ENCODE measurements around the gene RPS19.

RPS19 gene

DNA sequence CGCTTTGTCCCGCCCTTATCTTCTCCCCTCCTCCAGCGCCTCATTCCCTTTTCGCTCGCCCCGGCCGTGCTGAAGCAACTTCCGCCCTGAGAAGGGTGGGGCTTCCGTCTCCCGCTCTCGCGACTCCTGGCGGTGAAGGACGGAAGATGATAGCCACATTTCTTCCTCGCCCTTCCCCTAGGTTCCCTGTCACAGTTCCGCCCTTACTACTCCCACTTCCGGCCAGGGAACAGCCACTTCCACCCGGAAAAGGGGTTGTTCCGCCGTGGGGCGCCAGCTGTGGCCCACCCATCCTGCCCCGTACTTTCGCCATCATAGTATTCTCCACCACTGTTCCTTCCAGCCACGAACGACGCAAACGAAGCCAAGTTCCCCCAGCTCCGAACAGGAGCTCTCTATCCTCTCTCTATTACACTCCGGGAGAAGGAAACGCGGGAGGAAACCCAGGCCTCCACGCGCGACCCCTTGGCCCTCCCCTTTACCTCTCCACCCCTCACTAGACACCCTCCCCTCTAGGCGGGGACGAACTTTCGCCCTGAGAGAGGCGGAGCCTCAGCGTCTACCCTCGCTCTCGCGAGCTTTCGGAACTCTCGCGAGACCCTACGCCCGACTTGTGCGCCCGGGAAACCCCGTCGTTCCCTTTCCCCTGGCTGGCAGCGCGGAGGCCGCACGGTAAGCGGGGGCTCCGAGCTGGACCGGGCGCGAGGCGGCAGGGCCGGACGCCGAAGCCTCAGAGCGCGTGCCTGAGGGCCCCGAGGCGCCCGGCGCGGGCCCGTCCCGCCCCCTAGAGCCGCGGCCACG is at the start of gene RPS19:
TSS of gene RPS19 (plus strand) at position 638 of the 801 bp plus-strand sequence. CDS start 520 bp downstream, outside the sequence.
- DNase-seq (ENCODE audit: low spot score), result peak; percentile 97

DNA sequence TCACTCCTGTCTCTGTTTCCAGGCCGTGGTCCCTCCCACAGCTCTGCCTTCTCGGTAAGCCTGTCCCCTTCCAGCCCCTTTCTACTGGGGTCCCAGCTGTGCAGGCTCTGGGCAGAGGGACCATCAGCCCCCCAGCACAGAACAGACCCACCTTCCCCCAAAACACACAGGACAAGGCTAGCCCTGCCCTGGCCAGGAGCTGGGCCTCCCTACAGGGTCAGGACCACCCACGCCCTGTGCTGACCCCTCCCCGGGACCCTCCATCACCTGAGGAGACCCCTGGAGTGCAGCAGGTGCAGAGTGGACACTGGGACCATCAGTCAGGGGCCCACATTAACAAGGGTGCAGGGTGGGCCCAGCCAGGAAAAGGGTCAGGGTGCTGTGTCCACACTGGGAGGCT is 49.8 kb upstream of the RPS19 start:
- no peak for DNase-seq (ENCODE audit: low spot score)

DNA sequence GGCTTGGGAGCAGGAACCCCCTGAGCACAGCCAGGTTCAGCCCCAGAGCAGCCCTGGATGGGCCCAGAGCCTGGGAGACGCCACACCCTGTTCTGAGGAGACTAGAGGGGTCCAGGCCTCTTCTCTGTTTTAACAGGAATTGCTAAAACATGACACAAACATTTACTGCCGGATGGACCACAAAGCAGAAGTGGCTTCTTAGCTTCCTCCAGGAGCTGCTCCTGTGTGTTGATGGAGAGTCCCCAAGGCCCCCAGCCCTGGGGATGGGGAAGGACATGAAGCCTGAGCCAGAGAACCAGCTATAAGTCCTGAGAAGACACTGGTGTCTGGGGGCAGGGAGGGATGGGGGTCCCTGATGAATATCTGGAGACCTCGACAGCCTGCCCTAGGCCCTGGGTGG is 49.0 kb upstream of the RPS19 start:
- DNase-seq (ENCODE audit: low spot score), result no peak

DNA sequence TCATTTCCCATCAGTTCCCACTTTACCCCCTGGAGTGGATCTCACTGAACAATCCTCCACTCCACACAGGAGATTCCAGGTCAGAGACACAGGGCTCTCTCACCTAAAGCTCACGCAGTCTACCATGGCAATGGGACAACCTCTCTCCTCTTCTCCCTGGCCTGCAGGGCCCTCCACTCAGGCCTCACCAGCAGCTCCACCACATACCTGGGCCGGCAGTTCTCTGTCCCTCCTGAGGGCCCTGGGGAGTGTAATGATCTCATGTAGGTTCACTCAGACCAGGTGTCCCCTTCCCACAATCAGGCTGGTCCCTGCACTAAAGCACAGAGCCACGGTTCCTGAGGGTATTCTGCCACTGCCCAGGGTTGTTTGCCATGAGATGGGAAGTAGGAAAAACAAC is 48.1 kb upstream of the RPS19 start:
- DNase-seq (ENCODE audit: low spot score), result no peak

DNA sequence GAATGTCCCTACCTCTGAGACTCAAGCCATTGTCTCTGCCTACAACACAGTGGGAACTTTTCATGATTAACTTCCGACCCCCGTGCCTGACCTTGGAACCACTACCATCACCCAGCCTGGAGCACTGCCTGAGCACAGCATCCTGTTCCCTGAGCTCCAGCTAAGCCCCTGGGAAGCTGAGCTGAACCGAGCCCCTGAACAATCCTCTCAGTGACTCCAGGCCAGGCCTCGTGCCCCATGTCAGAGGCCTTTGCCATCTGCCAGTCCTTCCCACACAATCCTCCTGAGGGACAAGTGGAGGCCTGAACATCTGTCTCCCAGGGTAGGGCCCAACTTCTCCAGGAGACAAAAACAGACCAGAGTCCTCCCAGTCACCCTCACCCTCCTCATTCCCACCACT is 46.1 kb upstream of the RPS19 start:
- no peak for DNase-seq (ENCODE audit: low spot score)

DNA sequence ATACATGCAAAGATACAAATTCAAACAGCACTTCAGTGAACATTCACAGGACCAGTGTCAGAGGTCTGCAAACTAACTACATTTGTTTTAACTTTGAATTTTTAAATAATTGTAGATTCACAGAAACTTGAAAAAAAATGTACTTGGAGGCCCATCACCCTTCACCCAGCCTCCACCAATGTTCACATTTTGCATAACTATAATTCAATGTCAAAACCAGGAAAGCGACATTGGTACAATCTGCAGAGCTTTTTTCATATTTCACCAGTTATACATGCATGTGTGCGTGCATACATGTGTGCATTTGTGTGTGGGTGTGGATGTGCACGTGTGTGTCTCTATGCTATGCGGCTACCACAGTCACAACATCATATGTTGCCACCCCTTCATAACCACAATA is 44.8 kb upstream of the RPS19 start:
- DNase-seq (ENCODE audit: low spot score), result no peak

DNA sequence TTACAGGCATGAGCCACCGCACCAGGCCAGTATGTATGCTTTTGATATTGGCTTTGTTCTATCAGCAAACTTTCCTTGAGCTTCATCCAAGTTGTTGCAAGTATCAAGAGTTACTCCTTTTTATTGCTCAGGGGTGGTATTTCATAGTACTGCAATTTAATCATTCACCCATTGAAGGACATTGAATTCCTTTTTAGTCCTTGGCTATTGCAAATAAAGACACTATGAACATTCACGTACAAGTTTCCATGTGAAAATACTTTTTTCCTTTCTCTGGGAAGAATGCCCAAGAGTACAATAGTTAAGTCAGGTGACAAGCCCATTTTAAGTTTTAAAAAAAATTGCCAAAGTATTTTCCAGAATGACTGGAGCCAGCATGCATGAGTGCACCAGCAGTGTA is 43.3 kb upstream of the RPS19 start:
- DNase-seq (ENCODE audit: low spot score), result no peak

DNA sequence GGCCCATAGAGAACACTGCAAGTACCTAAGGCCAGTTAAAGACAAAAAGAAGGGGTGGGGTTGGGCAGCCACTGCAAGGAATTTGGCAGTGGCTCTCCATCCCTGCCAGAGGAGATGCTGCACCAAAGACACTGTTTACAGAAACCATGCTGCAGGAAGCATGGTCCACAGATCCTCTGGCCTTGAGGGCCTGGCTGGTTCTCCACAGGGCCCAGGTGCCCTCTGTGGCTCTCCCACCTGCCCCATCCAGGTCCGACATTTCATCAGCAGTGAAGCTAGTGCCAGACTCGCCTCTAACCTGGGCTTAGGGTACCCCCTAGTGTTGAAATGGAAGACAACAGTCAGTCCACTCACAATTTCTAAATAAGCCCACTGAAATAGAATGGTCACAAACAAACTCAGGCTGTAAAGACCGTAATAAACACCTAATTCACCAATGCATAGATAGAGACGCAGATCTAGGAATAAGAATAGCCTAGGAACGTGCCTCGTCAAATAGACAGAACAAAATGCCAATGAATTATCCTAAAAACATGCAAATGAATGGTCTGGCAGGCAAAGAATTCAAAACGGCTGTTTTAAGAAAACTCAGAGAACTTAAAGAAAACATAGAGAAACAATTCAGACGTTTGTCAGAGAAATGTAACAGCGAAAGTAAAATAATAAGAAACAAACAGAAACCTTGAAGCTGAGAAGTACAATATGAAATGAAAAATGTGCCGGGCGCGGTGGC is 38.9 kb upstream of the RPS19 start:
- peak; percentile 50 for DNase-seq (ENCODE audit: low spot score)

DNA sequence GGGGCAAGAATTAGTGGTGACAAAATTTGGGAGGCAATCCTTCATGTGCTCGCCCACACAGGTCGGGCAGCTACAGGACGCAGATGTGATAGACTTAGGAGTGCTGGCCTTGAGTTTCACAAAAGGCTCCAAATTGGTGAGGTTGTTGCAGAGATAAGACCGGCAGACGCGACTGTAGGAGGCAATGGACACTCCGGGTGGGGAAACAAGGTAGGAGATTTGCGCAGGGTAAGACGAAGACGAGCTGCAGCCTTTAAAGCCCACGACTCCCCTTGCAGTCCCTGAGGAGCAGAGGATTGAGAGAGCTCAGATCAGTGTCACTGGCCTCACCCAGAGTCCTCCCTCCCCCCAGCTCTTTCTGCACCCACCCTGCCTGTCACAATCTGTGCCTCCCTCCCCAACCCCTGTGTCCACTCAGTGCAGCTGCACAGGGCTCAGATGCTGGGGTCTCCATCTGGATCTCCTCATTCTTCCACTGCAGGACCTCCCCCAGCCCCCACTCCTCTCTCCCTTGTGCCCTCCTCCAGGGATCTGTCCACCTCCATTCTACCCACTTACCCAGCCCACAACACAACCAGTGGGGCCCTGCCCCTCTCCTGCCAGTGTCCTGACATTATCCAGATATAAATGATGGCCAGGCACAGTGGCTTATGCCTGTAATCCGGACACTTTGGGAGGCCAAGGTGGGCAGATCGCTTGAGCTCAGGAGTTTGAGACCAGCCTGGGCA is 21.9 kb upstream of the RPS19 start:
- no peak for DNase-seq (ENCODE audit: low spot score)

DNA sequence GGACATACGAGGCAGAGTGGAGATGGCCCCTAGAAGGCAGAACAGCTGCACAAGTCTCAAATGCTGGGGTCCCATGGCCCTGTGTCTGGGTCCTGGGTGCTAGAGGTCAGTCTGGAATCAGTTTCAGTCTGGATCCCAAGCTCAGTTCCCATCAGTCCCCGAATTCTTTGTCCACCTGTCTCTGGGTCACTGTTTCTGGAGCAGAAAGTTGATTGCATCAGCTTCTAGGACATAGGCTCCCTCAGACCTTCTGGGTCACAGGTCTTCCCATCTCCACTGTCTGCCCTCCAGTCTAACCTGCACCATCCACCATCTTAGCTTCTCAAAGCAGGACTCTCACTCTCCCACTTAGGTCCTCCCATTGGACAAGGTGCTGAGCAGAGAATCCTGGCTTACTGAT is 20.8 kb upstream of the RPS19 start:
- no peak for DNase-seq (ENCODE audit: low spot score)

DNA sequence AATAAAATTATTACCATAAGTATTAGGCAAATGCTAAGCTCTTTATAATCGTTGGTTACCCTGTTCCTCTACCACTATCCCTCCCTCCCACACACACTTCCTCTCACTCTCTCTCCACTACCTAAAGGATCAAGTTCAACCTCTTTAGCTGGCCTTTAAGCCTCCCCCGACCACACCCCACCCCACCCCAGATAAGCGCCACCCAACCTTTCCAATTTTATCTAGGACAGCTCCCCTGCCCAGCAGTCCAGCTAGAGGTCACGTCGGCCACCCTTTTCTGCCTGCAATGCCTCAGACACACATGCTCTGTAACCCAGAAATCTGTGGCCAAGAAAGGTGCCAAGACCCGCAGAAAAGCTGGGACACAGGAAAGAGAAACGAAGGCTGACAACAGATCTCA is 16.7 kb upstream of the RPS19 start:
- no peak for DNase-seq (ENCODE audit: low spot score)

DNA sequence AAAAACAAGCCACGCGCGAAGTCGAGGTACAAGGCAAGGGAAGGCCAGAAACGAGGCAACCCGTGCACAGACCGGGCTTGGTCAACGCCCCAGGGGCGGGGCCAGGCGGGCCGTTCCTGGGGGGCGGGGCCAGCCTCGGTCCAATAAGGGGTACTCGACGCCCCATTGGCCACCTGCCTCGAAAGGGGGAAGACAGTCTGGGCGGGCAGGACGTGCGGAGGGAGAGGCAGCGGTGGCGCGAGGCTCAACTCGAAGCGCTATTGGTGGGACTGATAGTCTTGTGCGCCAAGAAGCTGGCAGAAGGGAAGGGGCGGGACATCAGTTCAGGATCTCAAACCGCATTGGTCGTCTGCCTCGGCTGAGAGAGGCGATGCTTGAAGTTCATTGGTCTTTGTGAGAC is 15.5 kb upstream of the RPS19 start, which contains the start of gene LYPD4:
TSS of gene LYPD4 (minus strand) at position 83 of the 400 bp plus-strand sequence. CDS start 5,398 bp downstream, outside the sequence.
- DNase-seq (ENCODE audit: low spot score), result no peak

DNA sequence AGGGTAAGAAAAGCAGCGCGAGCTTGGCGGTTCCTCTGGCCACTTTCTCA is 15.2 kb upstream of the RPS19 start, which contains the start of gene DMRTC2:
TSS of gene DMRTC2 (plus strand) at position 42 of the 50 bp plus-strand sequence. CDS start 2,387 bp downstream, outside the sequence.
- no peak for DNase-seq (ENCODE audit: low spot score)

DNA sequence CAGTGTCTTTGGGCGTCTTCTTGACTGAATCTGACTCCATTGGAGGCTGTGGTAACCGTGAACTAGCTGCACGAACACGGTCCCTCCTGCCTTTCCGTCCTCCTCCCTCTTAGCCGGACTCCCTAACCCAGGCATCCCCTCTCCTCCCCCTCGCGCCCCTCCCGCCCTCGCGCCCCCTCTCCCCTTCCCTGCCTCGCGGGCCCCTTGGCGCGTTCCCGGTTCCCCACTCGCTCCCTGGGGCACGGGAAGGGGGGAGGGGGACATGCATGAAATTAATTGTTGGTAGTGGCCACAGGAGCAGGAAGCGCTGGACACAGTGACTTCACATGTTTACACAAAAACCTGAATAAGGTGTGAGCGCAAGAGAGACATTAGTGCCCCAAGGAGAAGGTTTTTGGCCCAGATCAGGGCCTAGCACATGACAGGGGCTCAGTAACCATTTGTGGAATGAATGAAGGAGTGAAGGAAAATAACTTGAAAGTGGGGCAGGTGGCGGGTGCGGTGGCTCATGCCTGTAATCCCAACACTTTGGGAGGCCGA is 14.9 kb upstream of the RPS19 start:
- no peak for DNase-seq (ENCODE audit: low spot score)

DNA sequence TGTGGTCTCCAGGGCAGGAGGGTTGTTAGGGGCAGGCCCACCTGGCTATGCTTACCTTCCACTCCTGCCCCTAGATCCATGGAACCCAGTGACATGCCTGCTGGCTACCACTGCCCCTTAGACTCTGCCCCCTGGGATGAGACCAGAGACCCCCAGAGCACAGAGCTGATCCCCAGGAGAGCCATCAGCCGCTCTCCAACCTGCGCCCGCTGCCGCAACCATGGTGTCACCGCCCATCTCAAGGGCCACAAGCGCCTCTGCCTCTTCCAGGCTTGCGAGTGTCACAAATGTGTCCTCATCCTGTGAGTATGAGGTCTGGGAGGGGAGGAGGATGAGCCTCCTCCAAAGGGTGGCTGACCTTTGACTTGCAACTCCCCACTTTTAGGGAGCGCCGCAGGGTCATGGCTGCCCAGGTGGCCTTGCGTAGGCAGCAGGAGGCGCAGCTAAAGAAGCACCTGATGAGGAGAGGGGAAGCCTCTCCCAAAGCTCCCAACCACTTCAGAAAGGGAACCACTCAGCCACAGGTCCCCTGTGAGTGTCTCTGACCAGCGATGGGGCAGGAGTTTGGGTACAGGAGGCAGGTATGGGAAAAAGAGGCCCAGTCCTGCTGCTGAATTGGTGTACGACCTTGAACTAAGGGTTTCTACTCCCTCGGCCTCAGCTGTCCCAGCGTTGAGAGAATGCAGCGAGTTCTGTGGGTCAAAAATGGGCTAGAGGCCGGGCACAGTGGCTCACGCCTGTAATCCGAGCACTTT is 12.5 kb upstream of the RPS19 start:
- no peak for DNase-seq (ENCODE audit: low spot score)

DNA sequence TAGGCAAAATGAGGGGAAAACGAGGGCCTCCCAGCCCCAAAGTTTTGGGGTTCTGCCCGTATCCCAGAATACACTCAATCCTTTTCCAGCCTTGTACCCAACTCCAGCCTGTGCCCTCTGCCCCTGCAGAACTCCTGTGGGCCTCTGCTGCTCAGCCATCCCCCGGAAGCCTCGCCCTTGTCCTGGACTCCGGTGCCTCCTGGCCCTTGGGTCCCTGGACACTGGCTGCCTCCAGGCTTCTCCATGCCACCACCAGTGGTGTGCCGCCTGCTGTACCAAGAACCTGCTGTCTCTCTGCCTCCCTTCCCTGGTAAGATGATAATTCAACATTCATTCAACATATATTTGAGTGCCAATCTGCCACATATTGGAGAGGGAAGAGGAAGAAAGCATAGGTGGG is 11.4 kb upstream of the RPS19 start:
- DNase-seq (ENCODE audit: low spot score), result no peak

DNA sequence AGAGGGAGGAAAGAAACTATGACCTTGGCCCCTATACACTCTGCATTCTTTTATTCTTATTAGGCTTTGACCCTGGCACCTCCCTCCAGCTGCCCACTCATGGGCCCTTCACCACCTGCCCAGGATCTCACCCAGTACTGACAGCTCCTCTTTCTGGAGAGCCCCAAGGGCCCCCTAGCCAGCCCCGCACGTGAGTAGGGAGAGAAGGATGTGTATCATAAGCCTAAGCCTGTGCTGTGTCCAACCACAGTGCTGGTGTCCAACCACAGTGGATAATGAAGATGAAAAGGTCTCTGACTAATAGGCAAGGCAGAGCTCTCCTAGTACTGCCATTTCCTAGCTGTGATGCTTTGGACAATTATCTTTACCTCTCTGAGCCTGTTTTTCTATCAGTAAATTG is 11.0 kb upstream of the RPS19 start:
- DNase-seq (ENCODE audit: low spot score), result no peak

DNA sequence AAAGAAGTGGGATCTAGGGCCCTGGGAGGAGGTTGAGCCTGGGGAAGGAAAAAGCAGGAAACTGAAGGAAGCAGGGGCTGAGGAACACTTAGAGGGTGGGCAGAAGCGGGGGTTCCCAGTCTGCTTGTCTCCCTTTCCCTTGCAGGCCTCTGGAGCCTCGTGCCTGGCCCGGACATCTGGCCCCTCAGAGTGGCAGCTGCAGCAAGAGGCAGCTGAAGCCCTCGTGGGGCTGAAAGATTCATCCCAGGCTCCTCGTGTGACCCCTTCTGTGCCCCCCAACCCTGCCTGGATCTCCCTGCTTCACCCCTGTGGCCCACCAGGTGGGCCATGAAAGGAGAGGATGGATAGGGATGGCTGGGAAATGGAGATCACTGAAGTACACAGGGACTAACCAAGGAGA is 9.7 kb upstream of the RPS19 start:
- no peak for DNase-seq (ENCODE audit: low spot score)

DNA sequence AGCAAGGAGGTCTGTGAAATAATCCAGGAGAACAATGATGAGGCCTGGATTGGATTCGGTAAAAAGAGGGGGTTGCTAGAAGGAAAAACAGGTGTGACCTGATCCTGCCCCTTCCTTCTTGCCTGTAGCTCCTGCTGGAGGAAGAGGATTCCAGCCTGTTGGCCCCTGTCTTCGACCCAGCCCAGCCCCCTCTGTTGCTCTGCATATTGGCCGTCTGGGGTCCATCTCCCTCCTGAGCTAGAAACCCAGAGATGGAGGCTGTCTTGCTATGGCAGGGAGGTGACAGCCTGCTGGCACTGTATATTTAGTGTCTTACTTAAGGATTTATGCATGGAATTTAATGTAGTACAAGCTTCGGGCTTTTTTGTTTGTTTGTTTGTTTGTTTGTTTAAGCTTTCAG is 8.6 kb upstream of the RPS19 start:
- DNase-seq (ENCODE audit: low spot score), result no peak

DNA sequence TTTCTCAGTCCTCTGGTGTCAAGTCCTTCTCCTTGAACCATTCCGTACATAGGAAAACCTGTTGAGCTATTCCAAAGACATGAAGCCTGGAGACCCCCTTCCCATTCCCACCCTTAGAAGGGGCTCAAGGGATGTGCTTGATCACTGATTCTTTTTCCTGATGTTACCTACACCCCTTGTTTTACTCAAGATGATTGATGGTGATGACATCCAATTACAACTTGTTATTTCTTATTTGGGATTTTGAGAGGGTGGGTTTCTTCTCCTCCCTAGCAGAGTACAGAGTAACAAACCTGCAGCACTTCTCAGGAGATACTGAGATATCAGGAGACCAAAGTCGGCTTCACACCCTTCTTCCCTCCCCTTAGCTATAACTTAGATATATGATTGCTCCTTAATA is 6.7 kb upstream of the RPS19 start:
- DNase-seq (ENCODE audit: low spot score), result no peak

DNA sequence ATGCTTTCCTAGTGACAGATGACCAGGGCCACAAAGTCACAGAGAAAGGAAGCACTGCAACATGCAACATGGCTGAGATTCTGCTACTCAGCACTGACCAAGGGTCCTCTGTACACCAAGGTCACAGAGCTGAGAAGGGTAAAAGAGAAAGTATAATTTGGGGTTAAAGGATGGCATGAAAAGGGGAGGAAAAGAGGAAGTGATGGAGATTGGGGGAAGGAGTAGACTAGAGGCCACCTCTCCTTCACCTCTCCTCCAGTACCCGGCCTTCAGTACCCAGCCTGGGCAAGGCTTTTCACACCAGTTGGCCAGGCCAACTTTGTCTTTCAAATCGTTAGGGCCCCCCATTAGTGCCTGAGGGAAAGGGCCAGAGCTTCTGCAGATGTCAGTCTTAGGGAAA is 6.3 kb upstream of the RPS19 start:
- DNase-seq (ENCODE audit: low spot score), result no peak

DNA sequence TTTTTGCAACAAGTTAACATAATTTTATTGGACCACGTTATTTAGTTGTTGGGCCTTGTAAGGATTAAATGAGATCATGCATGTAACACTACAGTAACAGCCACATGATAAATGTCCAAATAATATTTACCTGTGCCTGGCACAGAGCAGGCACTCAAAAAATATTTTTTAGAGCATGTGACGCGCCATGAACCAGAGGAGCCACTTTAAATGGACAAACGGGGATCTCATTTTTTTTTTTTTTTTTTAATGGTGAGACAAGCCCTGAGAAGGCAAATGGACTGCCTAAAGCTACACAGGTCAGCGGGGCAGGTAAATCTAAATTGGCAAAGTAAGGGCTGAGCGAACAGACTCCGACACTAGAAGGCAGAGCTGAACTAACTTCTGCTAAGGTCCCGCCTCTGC is 840 bp upstream of the RPS19 start:
- DNase-seq (ENCODE audit: low spot score), result no peak
